Testis (tissue), 3 donors: ENCODE measurements around the gene EXOC4. TPM values are rescaled to one million over a fixed set of nuclear protein-coding genes. Genes with fewer than 3 reads are reported as not detected.

Experiments used
- microRNA-seq, 2 donors: library from miRNA; unstranded; fragments of <30 nt; microRNA quantifications; one replicate each; pipeline ENCODE4, GENCODE V29; 2016; ENCODE audit warnings: borderline number of aligned reads in 2 of 2, borderline replicate concordance in 1 of 2
- polyA plus RNA-seq: library from polyadenylated mRNA; stranded (reverse); fragments of 350-450 nt; fragmentation: Illumina TruSeq; extraction: RNeasy Lipid Tissue Mini Kit (QIAGEN cat#74804); gene quantifications from one replicate; pipeline ENCODE4 v1.2.3, GENCODE V29; 2014; ENCODE audit warnings: low read depth, low replicate concordance; ENCODE audit not compliant: insufficient read depth
- small RNA-seq, 2 donors: library from RNA; depleted of rRNA; stranded (forward); fragments of <200 nt; gene quantifications; one replicate each; pipeline ENCODE3, GENCODE V24; 2016
- total RNA-seq, 2 donors: library from RNA; depleted of rRNA; stranded (reverse); fragments of >200 nt; gene quantifications; one replicate each; pipeline ENCODE4 v1.2.3, GENCODE V29; 2016

The EXOC4 gene
- total and polyA plus RNA-seq, 3 donors from 2014 or later = 47.4 to 169 (median 142) TPM

Small RNA genes lying within 50 kb of the gene (microRNA-seq; reads per million reads assigned to microRNA genes)
- gene MIR6133 = 0 reads per million in 2 donors

Small RNA genes lying within 50 kb of the gene (small RNA-seq; reads per million reads assigned to genes)
- gene MIR6133 = 0 reads per million in 2 donors

Other genes starting within 250 kb of the EXOC4 start
- 10 to 100 TPM; 47.9 to 53.0 TPM for gene CHCHD3, start 171.0 kb upstream of the EXOC4 start, total RNA-seq
- gene CHCHD3, start 171.0 kb upstream of the EXOC4 start, polyA plus RNA-seq = 44.0 TPM